Ascending aorta (tissue), 2 donors: ENCODE data around the gene KLF3. TPM values are rescaled to one million over a fixed set of nuclear protein-coding genes. Genes with fewer than 3 reads are reported as not detected.

Experiments used
- DNase-seq, 2 donors: peaks; one replicate each; pipeline ENCODE4 v3.0.0-alpha.2; 2019; ENCODE audit warnings: low spot score in 2 of 2
- H3K27ac ChIP-seq, 2 donors: fragments of 200-600 bp; sonication (generic); one replicate each; pipeline ENCODE4 v1.5.1; 2016 to 2017; ENCODE audit warnings: mild to moderate bottlenecking in 1 of 2
- H3K27me3 ChIP-seq: fragments of 200-600 bp; sonication (generic); one replicate; pipeline ENCODE4 v1.5.1; 2017
- H3K36me3 ChIP-seq, 2 donors: fragments of 200-600 bp; sonication (generic); one replicate each; pipeline ENCODE4 v1.5.1; 2016
- H3K4me1 ChIP-seq, 2 donors: fragments of 200-600 bp; sonication (generic); one replicate each; pipeline ENCODE4 v1.5.1; 2016 to 2017; ENCODE audit warnings: mild to moderate bottlenecking in 1 of 2
- H3K4me3 ChIP-seq, 2 donors: fragments of 200-600 bp; sonication (generic); one replicate each; pipeline ENCODE4 v1.5.1; 2016 to 2017; ENCODE audit warnings: mild to moderate bottlenecking in 1 of 2
- H3K9me3 ChIP-seq, 2 donors: fragments of 200-600 bp; sonication (generic); one replicate each; pipeline ENCODE4 v1.5.1; 2016
- CTCF ChIP-seq, 3 experiments: fragments of 200-600 bp in 2 of 3; fragments of 450-650 bp in 1 of 3; sonication (generic) in 2 of 3; IDR thresholded peaks; one replicate each; pipeline ENCODE4 v1.5.1; 2016 to 2019; ENCODE audit warnings: antibody characterized with exemption in 3 of 3, mild to moderate bottlenecking in 1 of 3, moderate library complexity in 1 of 3
- intact Hi-C: fragments of 100-400 bp; cut with DNase I; formaldehyde crosslinking; loops from one replicate; pipeline ENCODE4 v1.15.1; 2023
- total RNA-seq: library from RNA; depleted of rRNA; stranded (reverse); fragments of >200 nt; gene quantifications from one replicate; pipeline ENCODE4 v1.1.0, GENCODE V29; 2016

Gene KLF3
- total RNA-seq, 1 donor from 2014 or later: 21.5 TPM

- Histone ChIP-seq H3K36me3 (no peaks in the 10 kb centered on the region), H3K27ac (peak overlapping the region; percentile 96 to 99), H3K27me3 (no peaks in the 10 kb centered on the region), H3K4me3 (peak overlapping the region; percentile 83 to 99), H3K9me3 (no peaks in the 10 kb centered on the region), H3K4me1 (peaks cover 6 to 28% of the 10 kb centered on the region in 2 donors)
- DNase-seq: peak in 1 of 2 donors; percentile 80
- no peak for TF ChIP-seq CTCF (IDR thresholded peaks at IDR 0.05)
- intact Hi-C loops: loop anchor here (2.0 to 10.0 kb wide), 8 partner anchors 202 to 978 kb away; partner anchors contain the start of genes FAM114A1, LIAS, RELL1 and RPL9
These were observed 855 bp downstream of the KLF3 start for GRCh38 chr4:38664706-38665401.

GRCh38 chr4:38665551-38666411 is 1.8 kb downstream of the KLF3 start:
- Histone ChIP-seq H3K36me3 (no peaks in the 10 kb centered on the region), H3K27me3 (no peaks in the 10 kb centered on the region), H3K27ac (peak overlapping the region; percentile 96 to 99), H3K4me1 (peaks cover 14 to 35% of the 10 kb centered on the region in 2 donors), H3K9me3 (no peaks in the 10 kb centered on the region), H3K4me3 (peak overlapping the region; percentile 83 to 99)
- TF ChIP-seq CTCF (IDR thresholded peaks at IDR 0.05): no peak
- DNase-seq: no peak
- intact Hi-C loops: loop anchor here (2.0 to 10.0 kb wide), 4 partner anchors 347 to 979 kb away; partner anchors contain the start of genes RELL1 and TBC1D1

GRCh38 chr4:38666766-38667084 is 2.7 kb downstream of the KLF3 start:
- TF ChIP-seq CTCF (IDR thresholded peaks at IDR 0.05): no peak
- Histone ChIP-seq H3K36me3 (no peaks in the 10 kb centered on the region), H3K27ac (peak overlapping the region; percentile 96 to 99), H3K9me3 (no peaks in the 10 kb centered on the region), H3K4me3 (peak overlapping the region; percentile 83 to 99), H3K4me1 (peaks cover 21 to 45% of the 10 kb centered on the region in 2 donors), H3K27me3 (no peaks in the 10 kb centered on the region)
- DNase-seq: no peak
- intact Hi-C loops: loop anchor here (10.0 kb wide), 2 partner anchors 378 to 772 kb away; partner anchors contain the start of gene TBC1D1

GRCh38 chr4:38667085-38667893 is 3.3 kb downstream of the KLF3 start:
- peak overlapping the region; percentile 96 to 99 for H3K27ac ChIP-seq
- no peaks in the 10 kb centered on the region for H3K36me3 ChIP-seq
- peak; percentile 72 to 95 for DNase-seq
- no peaks in the 10 kb centered on the region for H3K9me3 ChIP-seq
- intact Hi-C loops: loop anchor here (10.0 kb wide), 2 partner anchors 378 to 772 kb away; partner anchors contain the start of gene TBC1D1
- H3K4me1 ChIP-seq: peaks cover 27 to 47% of the 10 kb centered on the region in 2 donors
- no peak for TF ChIP-seq CTCF (IDR thresholded peaks at IDR 0.05)
- H3K27me3 ChIP-seq: no peaks in the 10 kb centered on the region
- peak overlapping the region; percentile 83 to 99 for H3K4me3 ChIP-seq
